Activated B cell treated with CpG ODN at 0.5 μM for 24 hours (primary cell): ENCODE data around the gene BCL2L13. TPM values are rescaled to one million over a fixed set of nuclear protein-coding genes. Genes with fewer than 3 reads are reported as not detected.
A peak's percentile ranks its signal among the peaks of the same experiment; 100 is the strongest.
"Not testable (repeated sequence)": the region's sequence is repeated elsewhere in the genome, so short reads cannot be mapped to it uniquely, and the experiment has no call there.

Source experiments
- ATAC-seq: fragments of 200-7000 bp; cut with Tn5 transposase; one replicate; pipeline ENCODE4 v1.10.0; 2021; ENCODE audit warnings: low read depth, mild to moderate bottlenecking, moderate library complexity
- CTCF ChIA-PET: fragments of 350-600 bp; sonication (Branson Sonifier 250); formaldehyde crosslinking; loops from one replicate; lab custom pipeline; 2021; ENCODE audit warnings: antibody characterized with exemption; lab: Charles Lee
- POLR2A ChIA-PET: fragments of 350-600 bp; sonication (Branson Sonifier 250); formaldehyde crosslinking; loops from one replicate; lab custom pipeline; 2021; ENCODE audit warnings: antibody characterized with exemption; lab: Charles Lee
- DNase-seq: peaks from one replicate; pipeline ENCODE4 v3.0.0; 2022
- H3K27ac Mint-ChIP-seq: one replicate; pipeline ENCODE4 v1.8.0; 2020; ENCODE audit warnings: mixed read lengths
- H3K27me3 Mint-ChIP-seq: one replicate; pipeline ENCODE4 v1.8.0; 2021; ENCODE audit warnings: mixed read lengths
- H3K36me3 Mint-ChIP-seq: one replicate; pipeline ENCODE4 v1.8.0; 2021; ENCODE audit warnings: low read depth, mixed read lengths
- H3K4me1 Mint-ChIP-seq: one replicate; pipeline ENCODE4 v1.8.0; 2021; ENCODE audit warnings: mixed read lengths
- H3K4me3 Mint-ChIP-seq: one replicate; pipeline ENCODE4 v1.8.0; 2020; ENCODE audit warnings: mild to moderate bottlenecking, mixed read lengths
- H3K9me3 Mint-ChIP-seq: one replicate; pipeline ENCODE4 v1.8.0; 2020; ENCODE audit warnings: mixed read lengths
- intact Hi-C: fragments of 100-400 bp; cut with micrococcal nuclease; formaldehyde crosslinking; loops from one replicate; pipeline ENCODE4 v1.15.1; 2024
- total RNA-seq: library from RNA; stranded (reverse); gene quantifications from 2 replicates; pipeline ENCODE4 v1.2.3, GENCODE V29; 2022
- TF ChIP-seq, protein P1 (sequence below): fragments of 200-600 bp; IDR thresholded peaks from one replicate; pipeline ENCODE4 v1.8.0; 2022; ENCODE audit warnings: antibody characterized with exemption, mild to moderate bottlenecking

The BCL2L13 gene
- total RNA-seq, 1 donor from 2014 or later, result 38.7 TPM

GRCh38 chr22:17634696-17635095, 3.9 kb upstream of the BCL2L13 start:
- CTCF ChIA-PET, result no interaction called here
- TF ChIP-seq, protein P1, sequence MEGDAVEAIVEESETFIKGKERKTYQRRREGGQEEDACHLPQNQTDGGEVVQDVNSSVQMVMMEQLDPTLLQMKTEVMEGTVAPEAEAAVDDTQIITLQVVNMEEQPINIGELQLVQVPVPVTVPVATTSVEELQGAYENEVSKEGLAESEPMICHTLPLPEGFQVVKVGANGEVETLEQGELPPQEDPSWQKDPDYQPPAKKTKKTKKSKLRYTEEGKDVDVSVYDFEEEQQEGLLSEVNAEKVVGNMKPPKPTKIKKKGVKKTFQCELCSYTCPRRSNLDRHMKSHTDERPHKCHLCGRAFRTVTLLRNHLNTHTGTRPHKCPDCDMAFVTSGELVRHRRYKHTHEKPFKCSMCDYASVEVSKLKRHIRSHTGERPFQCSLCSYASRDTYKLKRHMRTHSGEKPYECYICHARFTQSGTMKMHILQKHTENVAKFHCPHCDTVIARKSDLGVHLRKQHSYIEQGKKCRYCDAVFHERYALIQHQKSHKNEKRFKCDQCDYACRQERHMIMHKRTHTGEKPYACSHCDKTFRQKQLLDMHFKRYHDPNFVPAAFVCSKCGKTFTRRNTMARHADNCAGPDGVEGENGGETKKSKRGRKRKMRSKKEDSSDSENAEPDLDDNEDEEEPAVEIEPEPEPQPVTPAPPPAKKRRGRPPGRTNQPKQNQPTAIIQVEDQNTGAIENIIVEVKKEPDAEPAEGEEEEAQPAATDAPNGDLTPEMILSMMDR, result no peak
- Mint-ChIP-seq H3K4me1 (peaks cover 22% of the 10 kb centered on the region), H3K36me3 (peaks cover 14% of the 10 kb centered on the region), H3K27me3 (no peaks in the 10 kb centered on the region), H3K4me3 (no peak overlapping the region), H3K27ac (no peak overlapping the region), H3K9me3 (no peaks in the 10 kb centered on the region)
- no peak for DNase-seq
- ATAC-seq, result no peak
- POLR2A ChIA-PET, result no interaction called here
- intact Hi-C loops, result loop anchor here (5.0 to 10.0 kb wide), 3 partner anchors 73 to 550 kb away; partner anchors contain the start of genes HDHD5 and IL17RA

DNA sequence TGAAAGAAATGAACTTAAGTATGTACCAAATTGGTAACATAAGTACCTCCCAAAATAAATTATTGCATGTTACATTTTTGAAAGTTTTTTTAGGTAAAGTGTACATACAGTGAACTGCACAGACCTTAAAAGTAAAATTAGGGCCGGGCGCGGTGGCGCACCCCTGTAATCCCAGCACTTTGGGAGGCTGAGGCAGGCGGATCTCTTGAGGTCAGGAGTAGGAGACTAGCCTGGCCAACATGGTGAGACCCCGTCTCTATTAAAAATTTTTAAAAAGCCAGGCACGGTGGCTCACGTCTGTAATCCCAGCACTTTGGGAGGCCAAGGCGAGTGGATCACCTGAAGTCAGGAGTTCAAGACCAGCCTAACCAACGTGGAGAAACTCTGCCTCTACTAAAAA, 1.7 kb upstream of the BCL2L13 start:
- DNase-seq, H3K27ac Mint-ChIP-seq, ATAC-seq, H3K27me3 Mint-ChIP-seq, H3K9me3 Mint-ChIP-seq, CTCF ChIA-PET, H3K4me3 Mint-ChIP-seq: not testable (repeated sequence)
- H3K4me1 Mint-ChIP-seq, result peaks cover 28% of the 10 kb centered on the region
- POLR2A ChIA-PET, result interaction anchor here (0.7 kb wide), 1 partner anchor 137 kb away, joined by 7 read pairs; no protein-coding TSS in a partner anchor
- intact Hi-C loops, result loop anchor here (5.0 to 10.0 kb wide), 3 partner anchors 70 to 552 kb away; partner anchors contain the start of genes HDHD5 and IL17RA
- peaks cover 16% of the 10 kb centered on the region for H3K36me3 Mint-ChIP-seq

DNA sequence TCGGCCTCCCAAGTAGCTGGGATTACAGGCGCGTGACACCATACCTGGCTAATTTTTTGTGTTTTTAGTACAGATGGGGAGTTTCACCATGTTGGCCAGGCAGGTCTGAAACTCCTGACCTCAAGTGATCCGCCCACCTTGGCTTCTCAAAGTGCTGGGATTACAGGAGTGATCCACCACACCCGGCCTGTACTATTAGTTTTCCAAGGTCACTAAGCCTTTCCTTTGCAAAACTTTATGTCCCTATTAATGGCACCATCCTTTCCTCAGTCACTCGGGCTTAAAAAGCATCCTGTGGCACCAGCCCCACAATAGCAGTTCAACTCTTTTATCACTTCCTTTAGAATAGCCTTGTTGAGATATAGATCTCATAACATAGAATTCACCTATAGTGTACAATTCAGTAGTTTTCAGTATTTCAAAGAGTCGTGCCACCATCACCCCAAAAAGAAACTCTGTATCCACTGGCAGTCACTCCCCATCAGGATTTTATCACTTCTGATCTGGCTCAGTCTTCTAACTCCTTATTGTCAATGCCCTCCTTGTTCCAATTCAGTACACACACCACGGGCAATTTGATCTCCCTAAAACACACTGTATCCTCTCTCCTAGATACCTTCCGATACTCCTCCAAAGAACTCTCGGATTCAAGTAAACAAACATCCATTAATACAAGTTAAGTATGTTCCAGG, 921 bp upstream of the BCL2L13 start:
- ChIA-PET CTCF (no interaction called here), POLR2A (interaction anchor here (0.7 kb wide), 1 partner anchor 136 kb away, joined by 7 read pairs; no protein-coding TSS in a partner anchor)
- intact Hi-C loops, result loop anchor here (1.0 to 10.0 kb wide), 7 partner anchors 9 to 553 kb away; partner anchors contain the start of genes ATP6V1E1, HDHD5, IL17RA and PEX26
- TF ChIP-seq, protein P1, result no peak
- Mint-ChIP-seq H3K36me3 (peaks cover 16% of the 10 kb centered on the region), H3K4me1 (peaks cover 28% of the 10 kb centered on the region), H3K27me3 (no peaks in the 10 kb centered on the region), H3K4me3 (peak overlapping the region; percentile 88), H3K27ac (peak overlapping the region; percentile 94), H3K9me3 (no peaks in the 10 kb centered on the region)
- ATAC-seq, result no peak
- no peak for DNase-seq

- ATAC-seq (peak; percentile 22), DNase-seq (no peak)
- H3K4me3 Mint-ChIP-seq, result peak overlapping the region; percentile 88
- no peaks in the 10 kb centered on the region for H3K27me3 Mint-ChIP-seq
- ChIA-PET CTCF (interaction anchor here (1.4 kb wide), 1 partner anchor 466 kb away, joined by 4 read pairs; no protein-coding TSS in a partner anchor), POLR2A (interaction anchor here (1.4 to 2.0 kb wide), 3 partner anchors 9 to 139 kb away, joined by 5 to 12 read pairs (median 8); partner anchors contain the start of gene ATP6V1E1)
- peaks cover 28% of the 10 kb centered on the region for H3K4me1 Mint-ChIP-seq
- no peaks in the 10 kb centered on the region for H3K9me3 Mint-ChIP-seq
- TF ChIP-seq, protein P1, result no peak
- peaks cover 20% of the 10 kb centered on the region for H3K36me3 Mint-ChIP-seq
- peak overlapping the region; percentile 94 for H3K27ac Mint-ChIP-seq
- intact Hi-C loops, result loop anchor here (1.0 to 10.0 kb wide), 7 partner anchors 10 to 553 kb away; partner anchors contain the start of genes ATP6V1E1, HDHD5, IL17RA and PEX26
These were observed 450 bp upstream of the BCL2L13 start for GRCh38 chr22:17638182-17638431.

DNA sequence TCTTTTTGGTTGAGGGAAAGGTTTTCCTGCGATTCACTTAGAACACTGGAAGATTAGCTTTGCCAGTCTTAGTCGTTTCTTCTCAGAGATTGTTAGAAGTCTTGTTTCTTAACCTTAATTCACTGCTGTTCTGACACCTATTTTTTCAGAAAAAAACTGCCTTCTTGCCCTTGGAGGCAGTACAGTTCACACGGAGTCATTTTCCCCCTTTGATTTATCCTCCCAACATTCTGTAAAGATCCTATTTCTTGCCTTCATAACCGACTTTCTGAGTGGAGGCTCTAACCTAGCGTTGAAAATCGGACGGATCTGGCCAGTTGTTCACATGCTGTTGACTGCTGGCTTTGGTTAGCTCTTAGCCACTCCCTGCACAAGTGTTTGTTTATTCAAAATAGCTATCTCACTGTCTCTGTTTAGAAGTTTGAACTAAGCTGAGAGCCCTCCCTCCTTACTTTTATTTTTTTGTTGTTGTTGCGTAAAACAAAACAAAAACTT, 737 bp downstream of the BCL2L13 start:
- no peaks in the 10 kb centered on the region for H3K9me3 Mint-ChIP-seq
- peak overlapping the region; percentile 88 for H3K4me3 Mint-ChIP-seq
- DNase-seq (no peak), ATAC-seq (no peak)
- H3K27me3 Mint-ChIP-seq, result no peaks in the 10 kb centered on the region
- TF ChIP-seq, protein P1, result no peak
- ChIA-PET POLR2A (interaction anchor here (0.7 to 2.0 kb wide), 13 partner anchors 10 to 439 kb away, joined by 3 to 14 read pairs (median 4); partner anchors contain the start of genes ATP6V1E1 and PEX26), CTCF (interaction anchor here (1.4 kb wide), 1 partner anchor 467 kb away, joined by 4 read pairs; no protein-coding TSS in a partner anchor)
- intact Hi-C loops, result loop anchor here (1.0 to 10.0 kb wide), 5 partner anchors 45 to 554 kb away; partner anchors contain the start of genes HDHD5 and IL17RA
- H3K4me1 Mint-ChIP-seq, result peaks cover 28% of the 10 kb centered on the region
- peak overlapping the region; percentile 94 for H3K27ac Mint-ChIP-seq
- H3K36me3 Mint-ChIP-seq, result peaks cover 20% of the 10 kb centered on the region
